ENCODE results near the gene PANK1.

The PANK1 gene

DNA sequence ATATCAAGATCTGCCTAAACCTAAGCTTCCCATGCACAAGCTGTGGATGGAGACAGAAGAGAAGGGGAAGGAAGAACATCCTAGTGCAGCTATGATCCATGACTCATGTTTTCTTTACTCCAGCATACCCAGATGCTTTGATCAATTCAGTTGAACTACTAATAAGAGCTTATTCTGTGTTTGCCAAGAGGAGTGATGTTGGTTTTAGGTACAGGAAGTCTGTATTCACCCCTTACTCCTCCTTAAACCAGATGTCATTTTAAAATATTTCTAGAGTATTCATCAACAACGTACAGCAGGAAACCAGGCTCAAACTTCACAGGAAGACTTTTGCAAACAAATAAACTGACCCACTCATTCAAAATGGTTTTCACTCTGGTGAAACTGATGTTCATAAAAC, 29.2 kb downstream of the PANK1 start:
- no peak for DNase-seq (ENCODE audit: low spot score)

DNA sequence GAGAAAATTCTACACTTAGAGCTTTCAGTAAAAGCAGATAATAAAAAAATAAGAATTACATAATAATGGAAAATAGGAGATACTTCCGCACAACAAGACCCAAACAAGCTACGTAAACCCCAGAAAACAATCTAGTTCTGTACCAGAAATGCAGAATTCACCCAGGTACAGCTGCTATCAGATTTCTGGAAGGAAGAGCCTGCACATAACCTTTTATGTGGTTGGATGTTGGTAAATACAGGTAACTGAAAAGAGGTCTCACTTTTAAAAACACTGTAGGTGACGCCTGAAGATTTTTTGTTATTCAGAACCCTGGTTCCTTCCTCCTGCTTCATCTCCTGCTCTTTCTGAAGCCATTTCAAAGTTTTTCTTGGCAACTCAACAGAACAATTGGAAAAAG, 29.9 kb downstream of the PANK1 start:
- no peak for DNase-seq (ENCODE audit: low spot score)

DNA sequence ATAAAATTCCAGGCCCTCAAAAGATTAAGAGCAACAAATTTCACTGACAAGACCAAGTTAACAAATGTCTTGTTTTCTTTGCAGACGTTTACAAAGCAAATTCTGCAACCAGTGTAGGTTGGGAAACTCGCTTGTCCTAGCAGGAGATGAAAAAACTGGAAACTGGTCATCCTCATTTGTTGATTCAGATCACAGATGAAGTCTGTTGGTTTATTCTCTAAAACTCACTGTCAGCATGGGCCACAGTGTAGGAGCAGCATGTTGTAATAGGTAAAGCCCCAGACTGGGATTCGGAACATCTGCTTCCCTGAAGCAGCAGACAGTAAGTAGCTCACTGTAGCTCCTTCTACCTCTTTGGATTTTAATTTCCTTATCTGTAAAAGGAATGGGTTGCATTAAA, 31.5 kb downstream of the PANK1 start:
- DNase-seq (ENCODE audit: low spot score): no peak

DNA sequence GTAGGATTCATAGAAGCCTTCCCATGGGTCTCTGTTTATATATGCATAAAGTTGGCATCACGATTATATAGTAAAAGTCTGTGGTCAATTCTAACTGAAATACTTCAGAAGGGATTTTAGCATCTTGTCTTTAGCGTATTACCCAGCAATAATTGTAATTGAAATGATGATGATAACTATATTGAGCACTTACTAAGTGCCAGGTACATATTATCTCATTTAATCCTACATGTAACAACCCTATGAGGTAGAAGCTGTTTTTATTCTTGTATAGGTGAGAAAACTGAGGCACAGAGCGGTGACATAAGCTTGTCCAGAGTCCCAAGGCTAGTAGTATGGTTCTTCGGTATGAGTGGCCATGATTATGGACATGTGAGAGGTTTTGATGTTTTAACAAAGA, 33.8 kb downstream of the PANK1 start:
- no peak for DNase-seq (ENCODE audit: low spot score)

DNA sequence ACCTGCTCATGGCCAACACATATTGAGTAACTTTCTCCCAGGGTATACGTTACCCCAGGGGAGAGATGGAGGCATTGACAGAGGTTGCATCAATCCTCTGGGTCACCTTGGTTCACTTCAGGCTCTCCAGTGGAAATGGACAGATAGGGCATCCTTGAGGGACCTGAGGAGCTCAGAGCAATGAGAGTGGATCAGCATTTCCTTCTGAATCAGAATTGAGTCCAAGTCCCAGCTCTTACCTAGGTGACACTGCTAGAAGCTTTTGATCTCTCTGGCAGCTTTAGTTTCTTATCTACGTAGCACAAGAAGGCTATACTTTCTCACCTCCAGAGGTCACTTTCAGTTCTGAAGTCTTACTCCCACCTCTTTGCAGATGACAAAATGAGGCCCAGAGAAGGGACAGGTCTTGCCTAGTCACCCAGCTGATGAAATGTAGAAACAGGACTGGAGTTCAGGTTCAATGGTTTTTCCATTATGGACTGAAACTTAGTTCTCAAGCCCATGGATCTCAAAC, 35.2 kb downstream of the PANK1 start:
- no peak for DNase-seq (ENCODE audit: low spot score)

DNA sequence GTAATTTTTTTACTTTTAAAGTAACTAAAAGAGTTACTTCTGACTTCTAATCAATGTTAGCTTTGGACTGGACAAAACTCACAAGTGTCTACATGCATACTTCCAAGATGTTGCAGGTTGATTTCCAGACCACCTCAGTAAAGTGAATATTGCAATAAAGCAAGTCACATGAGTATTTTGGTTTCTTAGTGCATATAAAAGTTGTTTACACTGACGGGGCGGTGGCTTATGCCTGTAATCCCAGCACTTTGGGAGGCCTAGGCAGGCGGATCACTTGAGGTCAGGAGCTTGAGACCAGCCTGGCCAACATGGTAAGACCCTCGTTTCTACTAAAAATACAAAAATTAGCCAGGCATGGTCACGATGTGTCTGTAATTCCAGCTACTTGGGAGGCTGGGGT, 40.8 kb downstream of the PANK1 start:
- DNase-seq (ENCODE audit: low spot score): no peak

DNA sequence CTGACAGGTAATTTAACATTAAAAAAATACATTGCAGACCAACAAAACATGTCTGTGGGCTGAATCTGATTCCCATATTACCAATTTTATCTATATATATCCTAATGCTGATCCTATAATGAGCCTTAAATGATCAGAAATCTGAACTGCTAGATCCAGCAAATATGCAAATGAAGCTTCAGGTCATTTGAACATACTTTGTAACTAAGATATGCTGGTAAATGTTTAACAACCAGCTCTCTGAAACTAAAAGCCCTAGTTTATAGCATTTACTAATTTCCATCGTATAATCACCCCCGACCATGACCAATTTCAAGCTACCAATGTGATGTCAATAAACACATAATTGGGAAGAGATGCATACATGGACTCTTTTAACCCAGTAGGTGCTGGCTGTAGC, 42.1 kb downstream of the PANK1 start:
- DNase-seq (ENCODE audit: low spot score): no peak

DNA sequence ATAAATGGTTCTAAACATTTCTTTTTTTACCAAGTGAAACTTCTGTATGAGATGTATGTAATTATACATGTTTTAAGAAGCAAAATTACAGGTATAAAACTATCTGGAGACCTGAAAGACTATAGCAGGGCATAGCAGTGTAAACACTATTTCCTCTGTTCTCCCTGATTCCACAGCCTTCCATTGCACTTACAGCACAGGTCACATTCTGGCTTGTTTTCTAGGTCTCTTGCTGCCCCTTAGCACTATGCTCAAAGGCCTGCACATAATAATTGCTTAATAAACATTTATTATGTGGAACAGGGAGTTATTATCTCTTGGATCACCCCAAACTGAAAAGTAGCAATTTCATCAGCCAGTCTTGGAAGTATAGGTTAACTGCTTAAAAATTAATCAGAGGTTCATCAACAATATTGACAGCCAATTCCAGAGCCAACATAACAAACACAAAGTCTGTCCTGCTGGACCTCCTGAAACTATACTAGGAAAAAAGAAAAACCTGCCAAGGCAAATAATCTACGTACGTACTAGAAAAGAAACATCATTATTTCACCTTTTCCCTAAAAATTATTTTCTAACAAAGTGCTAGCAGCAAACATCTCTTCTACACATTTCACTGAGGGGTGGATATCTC, 43.2 kb downstream of the PANK1 start:
- DNase-seq (ENCODE audit: low spot score): no peak

DNA sequence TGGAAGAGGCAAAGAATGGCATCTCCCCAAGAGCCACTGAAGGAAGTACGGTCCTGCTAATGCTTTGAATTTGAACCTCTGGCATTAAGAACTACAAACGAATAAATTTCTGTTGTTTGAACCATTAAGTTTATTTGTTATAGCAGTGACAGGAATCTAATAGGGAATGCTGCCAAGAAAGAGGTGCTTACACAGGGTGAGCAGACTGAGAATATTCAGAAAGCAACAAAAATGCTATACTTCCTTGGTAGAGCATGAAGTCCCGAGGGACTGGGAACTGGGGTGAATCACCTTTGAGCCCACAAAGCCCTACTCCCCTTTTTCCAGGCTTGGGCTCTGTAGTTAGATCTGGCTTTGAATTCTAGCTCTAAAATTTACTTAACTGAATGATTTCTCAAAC, 45.0 kb downstream of the PANK1 start:
- DNase-seq (ENCODE audit: low spot score): no peak

DNA sequence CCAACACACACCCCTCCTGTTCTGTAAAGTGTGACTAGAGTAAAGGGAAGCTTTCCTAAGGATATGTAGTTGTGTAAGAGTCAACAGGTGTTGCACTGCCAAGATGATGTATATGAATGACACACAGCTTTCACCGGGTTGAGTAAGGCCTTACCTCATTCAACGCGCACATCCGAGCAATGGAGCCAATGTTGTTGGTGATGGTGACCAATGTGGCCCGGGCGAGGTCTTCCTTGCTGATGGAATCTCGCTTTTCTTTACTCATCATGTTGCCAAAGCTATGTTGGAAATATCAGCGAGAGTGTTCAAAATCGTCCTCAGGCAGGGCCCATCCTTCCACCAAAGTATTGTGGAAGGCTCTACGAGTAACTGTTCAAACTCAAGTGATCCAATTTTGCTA, 52.0 kb downstream of the PANK1 start:
- DNase-seq (ENCODE audit: low spot score): no peak

DNA sequence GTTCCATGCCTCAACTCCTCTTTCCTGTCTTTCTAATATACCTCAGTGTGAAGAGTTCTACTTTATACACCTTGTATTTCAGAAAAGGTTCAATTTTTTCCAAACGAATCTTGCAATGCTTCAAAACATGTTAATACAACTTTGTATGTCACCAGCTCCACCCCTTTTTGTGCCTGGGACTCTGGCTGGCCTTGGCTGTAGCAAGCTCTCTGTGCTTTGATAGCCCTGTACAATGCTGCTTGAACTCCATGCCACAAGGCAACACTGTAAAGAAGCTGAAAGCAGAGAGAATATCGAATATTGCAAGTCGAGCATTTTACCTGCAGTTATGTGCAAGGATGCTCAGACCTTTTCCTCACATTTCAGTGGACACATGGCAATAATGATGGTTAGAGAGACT, 52.5 kb downstream of the PANK1 start:
- no peak for DNase-seq (ENCODE audit: low spot score)

DNA sequence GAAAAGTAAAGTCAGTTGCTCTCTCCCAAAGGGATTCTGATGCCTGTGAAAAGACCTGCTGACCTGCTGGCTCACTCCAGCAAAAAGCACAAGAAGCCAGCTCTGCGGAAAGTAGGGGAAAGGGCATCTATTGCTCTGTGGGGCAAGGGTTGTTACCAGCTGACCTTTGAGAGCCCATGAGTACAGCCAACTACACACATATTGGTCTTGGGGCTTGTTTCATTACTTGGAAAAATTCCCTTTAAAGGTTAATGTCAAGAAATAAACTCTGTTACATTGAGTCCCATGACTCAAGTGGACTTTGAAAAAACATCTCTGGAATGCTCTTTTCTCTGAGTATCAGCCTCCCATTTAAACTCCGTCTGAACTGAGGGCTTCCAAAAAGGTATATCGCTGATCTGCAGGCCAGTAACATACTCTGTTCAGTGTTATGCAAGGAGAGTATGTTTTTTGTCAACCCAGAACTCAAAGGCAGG, 53.2 kb downstream of the PANK1 start:
- no peak for DNase-seq (ENCODE audit: low spot score)

DNA sequence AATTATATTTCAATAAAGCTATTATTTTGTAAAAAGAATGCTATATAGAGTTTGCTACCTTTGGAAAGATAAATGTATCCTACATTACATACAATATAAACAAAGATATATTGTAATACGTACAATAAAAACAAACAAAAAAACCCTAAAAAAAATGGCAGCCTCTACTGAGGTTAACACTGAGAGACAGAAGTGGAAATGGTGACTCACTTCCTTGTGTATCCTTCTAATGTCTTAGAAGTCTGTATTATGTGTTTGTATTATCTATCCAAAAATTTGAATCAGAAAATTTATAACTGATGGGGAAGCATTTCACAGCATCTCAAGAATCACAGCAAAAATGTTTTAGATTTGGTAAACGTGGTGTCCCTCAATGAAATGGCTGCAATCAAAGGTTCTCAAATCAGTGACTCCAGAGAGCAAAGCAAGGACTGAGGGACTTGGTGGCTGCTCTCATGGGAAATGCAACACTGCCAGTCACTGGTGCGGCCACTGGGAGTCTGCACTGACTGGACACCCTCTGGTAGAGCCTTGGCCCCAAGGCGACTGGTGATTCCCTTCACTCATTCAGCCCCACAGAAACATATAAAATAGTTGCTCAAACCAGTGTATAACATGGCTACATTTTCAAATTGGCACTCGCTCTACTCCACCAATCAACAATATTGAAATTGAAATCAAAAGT, 53.8 kb downstream of the PANK1 start:
- DNase-seq (ENCODE audit: low spot score): no peak

DNA sequence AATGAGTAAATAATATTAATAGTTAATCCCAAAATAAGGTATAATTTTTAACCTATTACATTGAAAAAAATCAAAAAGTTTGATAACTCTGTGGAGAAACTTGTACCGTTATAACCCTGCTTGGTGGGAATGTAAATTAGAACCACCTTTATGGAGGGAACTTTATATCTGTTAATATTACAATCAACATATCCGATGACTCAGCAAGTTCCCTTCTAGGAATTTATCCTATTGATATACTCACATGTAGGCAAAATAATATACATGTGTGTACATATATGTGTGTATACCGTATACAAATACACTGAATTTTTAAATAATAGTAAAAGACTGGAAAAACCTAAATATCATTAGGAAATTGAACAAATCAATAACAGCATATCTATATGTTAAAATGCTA, 54.7 kb downstream of the PANK1 start:
- DNase-seq (ENCODE audit: low spot score): no peak

DNA sequence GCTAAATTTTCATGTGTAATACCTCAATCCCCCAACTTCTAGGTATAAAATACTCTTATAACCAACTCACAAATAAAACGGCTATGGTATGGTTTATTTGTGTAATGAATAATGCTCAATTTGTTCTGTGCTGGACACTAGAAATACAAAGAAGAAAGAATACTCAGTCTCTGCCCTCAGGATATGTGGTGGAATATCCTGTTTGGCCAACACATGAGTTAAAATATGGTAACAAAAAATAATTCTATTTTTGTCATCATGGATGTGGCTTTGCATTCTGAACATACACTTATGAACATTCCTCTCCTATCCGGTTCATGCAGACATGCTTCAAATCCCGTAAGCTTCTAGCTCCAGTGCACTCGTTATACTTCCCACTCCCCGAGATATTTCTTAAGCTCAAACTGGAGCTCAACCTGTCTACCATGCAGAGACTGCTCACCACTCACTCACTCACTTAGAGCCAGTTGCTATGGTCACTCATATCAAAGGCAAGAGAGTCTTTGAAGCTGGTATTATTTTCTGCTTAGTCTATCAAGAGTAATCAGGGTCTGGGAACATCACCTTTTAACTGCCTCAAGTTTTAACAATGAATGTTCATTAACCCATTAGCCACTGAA, 55.8 kb downstream of the PANK1 start:
- DNase-seq (ENCODE audit: low spot score): no peak

DNA sequence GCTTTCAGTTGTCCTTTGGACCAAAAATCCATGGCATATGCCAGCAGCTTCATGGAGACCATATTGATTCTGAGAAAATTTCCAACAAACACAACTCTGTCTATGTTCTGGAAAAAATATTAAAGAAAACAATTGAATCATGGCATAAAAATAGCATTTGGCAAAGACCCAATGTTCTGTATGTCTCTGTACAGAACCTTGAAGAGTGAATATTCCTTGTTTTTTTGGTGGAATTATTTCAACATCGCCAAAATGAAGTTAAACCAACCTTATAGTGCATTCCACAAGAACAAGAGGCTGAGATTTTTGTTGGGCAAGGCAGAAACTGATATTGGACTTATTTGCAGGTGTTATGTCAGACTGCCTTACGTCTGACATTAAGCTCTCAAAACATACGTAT, 56.4 kb downstream of the PANK1 start:
- no peak for DNase-seq (ENCODE audit: low spot score)

DNA sequence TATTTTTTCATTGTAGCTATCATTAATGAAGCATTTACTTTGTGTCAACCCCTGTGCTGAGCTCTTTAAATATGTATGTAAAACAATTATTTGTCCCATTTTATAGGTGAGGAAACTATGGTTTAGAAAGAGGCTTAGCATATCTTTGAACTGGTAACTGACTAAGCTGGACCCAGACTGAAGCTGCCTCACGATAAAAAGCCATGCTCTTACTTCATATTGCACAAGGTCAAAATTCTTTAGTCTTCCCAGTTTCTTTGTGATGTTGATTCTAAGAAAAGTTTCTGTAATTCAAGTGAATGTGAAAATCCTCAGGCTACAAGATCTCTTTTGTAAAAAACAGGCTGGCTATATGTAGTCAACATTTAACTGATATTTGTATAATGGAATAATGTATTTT, 63.0 kb downstream of the PANK1 start:
- DNase-seq (ENCODE audit: low spot score): no peak

DNA sequence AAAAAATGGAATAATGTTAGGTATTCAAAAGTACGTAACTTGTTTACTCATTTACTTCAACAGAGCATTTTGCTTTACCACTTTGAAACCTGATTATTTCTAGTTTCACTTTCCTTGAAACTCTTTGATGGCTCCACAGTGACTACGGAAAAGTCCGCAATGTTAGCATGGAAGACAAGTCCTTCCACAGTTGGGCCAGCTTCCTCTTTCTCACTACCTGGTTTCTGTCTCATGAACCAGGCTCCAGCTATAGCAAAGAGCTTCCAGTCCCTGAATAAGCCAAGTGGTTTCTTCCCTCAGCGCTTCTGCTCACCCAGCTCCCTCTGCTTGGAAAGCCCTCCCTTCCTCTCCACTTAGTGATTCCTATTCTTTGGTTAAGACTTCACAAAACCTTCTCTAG, 64.8 kb downstream of the PANK1 start:
- DNase-seq (ENCODE audit: low spot score): no peak

DNA sequence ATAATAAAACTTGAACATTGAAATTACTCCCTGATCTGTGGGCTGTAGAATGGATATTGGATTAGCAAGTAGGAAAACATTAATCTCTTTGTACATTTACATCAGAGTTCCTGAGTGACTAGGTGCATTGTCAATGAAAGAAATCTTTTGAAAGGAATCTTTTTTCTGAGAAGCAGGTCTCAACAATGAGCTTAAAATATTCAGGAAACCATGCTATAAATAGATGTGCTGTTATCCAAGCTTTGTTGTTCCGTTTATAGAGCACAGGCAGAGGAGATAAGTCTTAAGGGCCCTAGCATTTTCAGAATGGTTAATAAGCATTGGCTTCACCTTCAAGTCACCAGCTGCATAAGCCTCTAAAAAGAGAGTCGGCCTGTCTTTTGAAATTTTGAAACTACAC, 68.3 kb downstream of the PANK1 start:
- DNase-seq (ENCODE audit: low spot score): no peak

DNA sequence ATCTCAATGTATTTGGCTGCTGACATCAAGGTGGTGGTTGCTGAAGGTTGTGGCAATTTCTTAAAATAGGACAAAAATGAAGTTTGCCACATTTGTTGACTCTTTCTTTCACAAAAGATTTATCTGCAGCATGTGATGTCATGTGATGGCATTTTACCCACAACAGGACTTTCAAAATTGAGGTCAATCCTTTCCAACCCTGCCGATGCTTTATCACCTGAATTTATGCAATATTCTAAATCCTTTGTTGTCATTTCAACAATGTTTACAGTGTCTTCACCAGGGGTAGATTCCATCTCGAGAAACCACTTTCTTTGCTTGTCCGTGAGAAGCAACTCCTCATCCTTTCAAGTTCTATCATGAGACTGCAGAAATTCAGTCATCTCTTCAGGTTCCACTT, 69.0 kb downstream of the PANK1 start:
- DNase-seq (ENCODE audit: low spot score): no peak

DNA sequence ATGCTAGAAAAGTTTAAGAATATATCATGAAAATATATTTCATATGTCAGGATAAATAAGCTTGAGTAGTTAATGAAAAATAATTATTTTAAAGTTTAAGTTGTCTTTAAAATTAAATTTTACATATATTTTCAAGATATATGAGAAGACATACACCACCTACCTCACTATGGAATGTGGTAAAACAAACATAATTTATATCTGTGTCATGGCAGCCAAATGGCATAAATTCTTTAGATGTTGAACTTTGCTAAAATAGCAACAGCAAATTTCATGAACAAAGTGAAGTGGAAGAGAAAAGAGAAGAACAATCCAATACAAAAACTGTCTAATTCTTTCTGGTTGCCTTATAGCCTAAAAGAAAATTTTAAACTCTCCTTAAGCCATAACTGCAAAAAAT, 70.0 kb downstream of the PANK1 start:
- no peak for DNase-seq (ENCODE audit: low spot score)

DNA sequence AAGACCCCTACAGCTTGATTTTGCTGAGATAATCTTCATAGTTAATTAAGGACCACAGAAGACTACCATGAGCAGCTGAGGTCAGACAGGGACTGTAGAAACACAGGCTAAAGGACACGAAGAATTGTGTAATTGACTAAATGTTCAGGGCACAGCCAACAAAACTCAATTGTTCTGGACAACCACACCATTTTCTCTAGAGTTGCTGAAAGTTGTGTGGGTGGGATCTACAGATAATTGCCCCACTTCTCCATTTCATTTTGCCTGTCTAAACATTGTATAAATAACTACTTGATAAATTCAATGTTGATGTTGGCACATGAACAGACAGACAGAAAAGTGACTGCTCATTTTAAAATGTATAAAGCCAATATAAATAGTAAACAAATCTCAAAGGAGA, 70.7 kb downstream of the PANK1 start:
- no peak for DNase-seq (ENCODE audit: low spot score)

DNA sequence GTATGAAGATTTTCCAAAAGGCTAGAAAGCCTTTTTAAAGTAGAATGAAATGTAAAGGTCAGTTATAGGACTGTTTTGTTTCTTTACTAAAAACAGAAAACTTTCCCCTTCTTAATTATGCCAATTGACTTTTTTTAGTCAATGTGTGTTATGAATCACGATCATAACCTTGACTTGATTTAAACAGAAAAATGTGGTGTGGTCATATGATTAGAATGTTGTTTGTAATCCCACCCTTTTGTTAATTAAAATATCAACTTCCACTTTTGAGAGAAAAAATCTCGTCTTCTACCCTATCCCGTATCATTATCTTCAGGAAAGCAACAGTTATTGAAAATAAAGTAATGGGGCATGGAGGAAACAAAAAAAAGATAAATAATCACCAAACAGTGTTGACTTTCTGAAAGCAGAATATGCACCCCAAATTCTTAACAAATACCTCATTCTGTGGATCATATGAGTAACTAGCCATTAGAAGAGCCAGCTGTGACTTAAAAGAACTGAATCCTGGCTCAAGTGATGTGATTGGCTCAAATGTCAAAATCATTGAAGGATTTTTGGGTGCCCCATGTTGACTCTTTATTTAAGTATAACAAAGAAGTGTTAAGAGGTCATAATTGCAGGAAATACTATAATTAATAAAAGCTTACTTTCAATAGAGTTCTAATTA, 77.3 kb downstream of the PANK1 start:
- no peak for DNase-seq (ENCODE audit: low spot score)

Data from hematopoietic multipotent progenitor cell treated with erythropoietin and hydrocortisone succinate and interleukin-3 and kit ligand, for 17 days (in vitro differentiated cells).